OCI-LY7 (cell line): ENCODE measurements around the gene ATPAF1. TPM values are rescaled to one million over a fixed set of nuclear protein-coding genes. Genes with fewer than 3 reads are reported as not detected.

Experiments used
- BruUV-seq: library from RNA; stranded (reverse); fragments of 400-500 nt; replicated peaks from 2 replicates; lab custom pipeline; 2021; lab: Mats Ljungman, UMichigan
- CTCF ChIA-PET: fragments of 300-600 bp; sonication (Branson Sonifier 250); formaldehyde crosslinking; loops from one replicate; lab custom pipeline; 2022; ENCODE audit warnings: antibody characterized with exemption; ENCODE audit not compliant: unreplicated experiment; lab: Charles Lee
- POLR2A ChIA-PET: fragments of 300-600 bp; sonication (Branson Sonifier 250); formaldehyde crosslinking; loops from one replicate; lab custom pipeline; 2022; ENCODE audit warnings: antibody characterized with exemption; lab: Charles Lee
- DNase-seq: peaks from one replicate; pipeline ENCODE4 v3.0.0-alpha.2; 2015; ENCODE audit warnings: low spot score
- H2AFZ ChIP-seq: fragments of 200-600 bp; sonication (generic), shearing (Covaris generic); 2 replicates; pipeline ENCODE4 v1.6.1; 2014; ENCODE audit warnings: mild to moderate bottlenecking, antibody characterized with exemption, low read length, moderate library complexity
- H3K27ac ChIP-seq: fragments of 200-600 bp; sonication (generic); 2 replicates; pipeline ENCODE4 v1.5.1; 2014; ENCODE audit warnings: mixed run types, low read depth, mild to moderate bottlenecking, moderate library complexity, low read length, inconsistent platforms; ENCODE audit not compliant: poor library complexity, severe bottlenecking
- H3K36me3 ChIP-seq: fragments of 200-600 bp; sonication (generic); 2 replicates; pipeline ENCODE4 v1.6.1; 2014; ENCODE audit warnings: mild to moderate bottlenecking, antibody characterized with exemption, low read length, moderate library complexity, mixed read lengths; ENCODE audit not compliant: insufficient read depth
- H3K4me1 ChIP-seq: fragments of 200-600 bp; sonication (generic); 2 replicates; pipeline ENCODE4 v1.5.1; 2014; ENCODE audit warnings: mild to moderate bottlenecking, low read length; ENCODE audit not compliant: insufficient read depth, poor library complexity, severe bottlenecking
- H3K4me2 ChIP-seq: fragments of 200-600 bp; sonication (generic); 2 replicates; pipeline ENCODE4 v1.6.1; 2014; ENCODE audit warnings: mild to moderate bottlenecking, low read length
- H3K4me3 ChIP-seq: fragments of 200-600 bp; sonication (generic); 2 replicates; pipeline ENCODE4 v1.5.1; 2014; ENCODE audit warnings: mild to moderate bottlenecking, low read depth, low read length; ENCODE audit not compliant: poor library complexity, severe bottlenecking
- H3K79me2 ChIP-seq: fragments of 200-600 bp; sonication (generic); 2 replicates; pipeline ENCODE4 v1.6.1; 2016; ENCODE audit warnings: low read depth, mild to moderate bottlenecking, low read length, moderate library complexity, mixed read lengths; ENCODE audit not compliant: insufficient read depth
- H3K9me2 ChIP-seq: fragments of 200-600 bp; sonication (generic); 2 replicates; pipeline ENCODE4 v1.6.1; 2016; ENCODE audit warnings: mild to moderate bottlenecking, low read length, mixed read lengths; ENCODE audit not compliant: insufficient read depth
- H3K9me3 ChIP-seq: fragments of 200-600 bp; sonication (generic); 2 replicates; pipeline ENCODE4 v1.6.1; 2014; ENCODE audit warnings: mild to moderate bottlenecking, mixed run types, low read length, mixed read lengths
- H4K20me1 ChIP-seq: fragments of 200-600 bp; sonication (generic); 2 replicates; pipeline ENCODE4 v1.6.1; 2014; ENCODE audit warnings: mild to moderate bottlenecking, antibody characterized with exemption, low read length, moderate library complexity, mixed read lengths; ENCODE audit not compliant: insufficient read depth
- EZH2phosphoT487 ChIP-seq: fragments of 200-600 bp; sonication (generic); IDR thresholded peaks from 2 replicates; pipeline ENCODE4 v1.6.1; 2018; ENCODE audit warnings: low read depth, borderline replicate concordance, mild to moderate bottlenecking, mixed run types, antibody characterized with exemption, low read length, moderate library complexity, mixed read lengths
- intact Hi-C: fragments of 100-400 bp; cut with micrococcal nuclease; formaldehyde crosslinking; loops from one replicate; pipeline ENCODE4 v1.10.0; 2022; ENCODE audit not compliant: unreplicated experiment
- total RNA-seq, 2 experiments: library from RNA; depleted of rRNA in 1 of 2; stranded (reverse); fragments of >200 nt in 1 of 2; shearing (Covaris generic) in 1 of 2; gene quantifications; 2 replicates each; pipeline ENCODE4 v1.2.3, GENCODE V29; 2014 to 2022
- TF ChIP-seq, protein P1 (sequence below): fragments of 200-600 bp; sonication (generic); conservative IDR thresholded peaks from 2 replicates; pipeline ENCODE4 v1.5.1; 2014; ENCODE audit warnings: mild to moderate bottlenecking, antibody characterized with exemption, low read length, moderate library complexity, mixed read lengths

ATPAF1 gene
- total RNA-seq, 2 experiments from 2014 or later: 32.3 to 38.3 TPM

DNA sequence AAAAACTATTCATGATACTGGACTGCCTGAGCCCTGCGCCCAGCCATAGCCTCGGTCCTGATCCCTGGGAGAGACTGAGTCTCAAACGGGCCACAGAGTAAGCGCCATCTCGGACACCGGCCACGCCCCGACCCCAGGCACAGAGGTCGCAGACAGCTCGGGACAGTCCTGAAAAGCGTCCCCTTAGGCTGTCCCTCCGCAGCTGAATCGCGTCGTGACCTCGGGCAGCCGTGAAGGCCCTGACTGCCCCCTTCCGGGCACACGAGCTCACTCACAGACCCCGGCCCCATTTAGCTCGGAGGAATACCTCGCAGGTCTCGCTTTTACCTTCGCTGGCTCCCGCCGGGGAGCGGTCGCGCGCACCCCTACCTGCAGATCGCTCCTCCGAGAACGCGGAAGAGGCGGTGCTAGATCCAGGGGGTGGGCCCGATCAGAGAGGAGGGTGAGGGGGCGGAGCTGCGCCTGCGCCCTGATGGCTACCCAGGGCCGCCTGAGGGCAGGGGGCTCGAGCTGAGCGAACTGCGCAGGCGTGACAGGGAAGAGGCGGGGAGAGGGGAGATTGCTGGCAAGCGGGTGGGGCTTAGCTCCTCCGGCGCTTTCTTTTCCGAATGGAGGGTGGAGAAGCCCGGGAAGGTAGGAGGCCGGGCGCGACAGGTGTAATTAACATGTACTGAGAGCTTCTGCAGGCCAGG is 64.2 kb downstream of the ATPAF1 start, which contains the start of gene MKNK1:
TSS of gene MKNK1 (minus strand) at position 411 of the 692 bp plus-strand sequence. CDS start 20,941 bp downstream, outside the sequence.
- intact Hi-C loops: no loop called here
- Histone ChIP-seq H4K20me1 (no peaks in the 10 kb centered on the region), H3K9me2 (no peaks in the 10 kb centered on the region), H3K27ac (no peak within 1 kb of the TSS), H2AFZ (peak within 1 kb of the TSS; percentile 98), H3K36me3 (no peaks in the 10 kb centered on the region), H3K9me3 (no peaks in the 10 kb centered on the region), H3K4me3 (peak within 1 kb of the TSS; percentile 79), H3K4me2 (peak within 1 kb of the TSS; percentile 87), H3K4me1 (peaks cover 12% of the 10 kb centered on the region), H3K79me2 (no peaks in the 10 kb centered on the region)
- POLR2A ChIA-PET: interaction anchor here (0.6 to 5.6 kb wide), 13 partner anchors 8 to 275 kb away, joined by 3 to 62 read pairs (median 3); partner anchors contain the start of genes ATPAF1 and MOB3C
- BruUV-seq: TSS peak; percentile 63
- DNase-seq: peak; percentile 96
- CTCF ChIA-PET: interaction anchor here (0.5 to 1.1 kb wide), 3 partner anchors 10 to 441 kb away, joined by 3 to 4 read pairs (median 3); no protein-coding TSS in a partner anchor
- no peak for TF ChIP-seq EZH2phosphoT487
- TF ChIP-seq, protein P1, sequence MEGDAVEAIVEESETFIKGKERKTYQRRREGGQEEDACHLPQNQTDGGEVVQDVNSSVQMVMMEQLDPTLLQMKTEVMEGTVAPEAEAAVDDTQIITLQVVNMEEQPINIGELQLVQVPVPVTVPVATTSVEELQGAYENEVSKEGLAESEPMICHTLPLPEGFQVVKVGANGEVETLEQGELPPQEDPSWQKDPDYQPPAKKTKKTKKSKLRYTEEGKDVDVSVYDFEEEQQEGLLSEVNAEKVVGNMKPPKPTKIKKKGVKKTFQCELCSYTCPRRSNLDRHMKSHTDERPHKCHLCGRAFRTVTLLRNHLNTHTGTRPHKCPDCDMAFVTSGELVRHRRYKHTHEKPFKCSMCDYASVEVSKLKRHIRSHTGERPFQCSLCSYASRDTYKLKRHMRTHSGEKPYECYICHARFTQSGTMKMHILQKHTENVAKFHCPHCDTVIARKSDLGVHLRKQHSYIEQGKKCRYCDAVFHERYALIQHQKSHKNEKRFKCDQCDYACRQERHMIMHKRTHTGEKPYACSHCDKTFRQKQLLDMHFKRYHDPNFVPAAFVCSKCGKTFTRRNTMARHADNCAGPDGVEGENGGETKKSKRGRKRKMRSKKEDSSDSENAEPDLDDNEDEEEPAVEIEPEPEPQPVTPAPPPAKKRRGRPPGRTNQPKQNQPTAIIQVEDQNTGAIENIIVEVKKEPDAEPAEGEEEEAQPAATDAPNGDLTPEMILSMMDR: peak; percentile 18; the same call in 1 of the 2 replicates

DNA sequence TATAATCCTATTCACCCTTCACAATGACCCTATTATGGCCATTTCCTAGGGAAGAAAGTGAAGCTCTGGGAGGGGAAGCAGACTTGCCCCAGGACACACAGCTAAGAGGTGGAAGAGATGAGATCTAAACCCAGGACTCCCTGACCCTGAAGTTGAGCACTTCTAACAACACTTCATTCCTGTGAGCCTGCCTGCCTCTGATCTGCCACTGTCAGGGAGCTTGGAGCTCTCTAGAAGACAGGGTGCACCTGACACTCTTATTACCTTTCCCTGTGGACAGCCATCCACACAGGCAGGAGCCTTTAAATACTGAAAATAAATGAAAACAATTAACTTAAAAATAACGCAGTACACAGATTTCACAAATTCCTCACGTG is 64.7 kb downstream of the ATPAF1 start:
- peak overlapping the region; percentile 86 for H3K4me2 ChIP-seq
- no peak overlapping the region for H3K27ac ChIP-seq
- H4K20me1 ChIP-seq: no peaks in the 10 kb centered on the region
- POLR2A ChIA-PET: interaction anchor here (1.2 to 5.6 kb wide), 8 partner anchors 13 to 275 kb away, joined by 3 to 62 read pairs (median 5); partner anchors contain the start of genes ATPAF1 and MOB3C
- intact Hi-C loops: no loop called here
- no peaks in the 10 kb centered on the region for H3K9me3 ChIP-seq
- H3K4me3 ChIP-seq: peak overlapping the region; percentile 79
- no TSS peak for BruUV-seq
- peaks cover 12% of the 10 kb centered on the region for H3K4me1 ChIP-seq
- CTCF ChIA-PET: no interaction called here
- TF ChIP-seq, protein P1: no peak
- TF ChIP-seq EZH2phosphoT487: no peak
- peak overlapping the region; percentile 98; the same call in 1 of the 2 replicates for H2AFZ ChIP-seq
- no peaks in the 10 kb centered on the region for H3K36me3 ChIP-seq
- DNase-seq: peak; percentile 20
- no peaks in the 10 kb centered on the region for H3K9me2 ChIP-seq
- H3K79me2 ChIP-seq: no peaks in the 10 kb centered on the region
